HG03280 (cell line): ENCODE data around the gene CEP43.
A peak's percentile ranks its signal among the peaks of the same experiment; 100 is the strongest.

Experiments
- ATAC-seq: cut with Tn5 transposase; IDR thresholded peaks from one replicate; pipeline ENCODE4 v1.9.1; 2021; ENCODE audit warnings: mild to moderate bottlenecking, moderate library complexity; ENCODE audit not compliant: unreplicated experiment

CEP43 gene

DNA sequence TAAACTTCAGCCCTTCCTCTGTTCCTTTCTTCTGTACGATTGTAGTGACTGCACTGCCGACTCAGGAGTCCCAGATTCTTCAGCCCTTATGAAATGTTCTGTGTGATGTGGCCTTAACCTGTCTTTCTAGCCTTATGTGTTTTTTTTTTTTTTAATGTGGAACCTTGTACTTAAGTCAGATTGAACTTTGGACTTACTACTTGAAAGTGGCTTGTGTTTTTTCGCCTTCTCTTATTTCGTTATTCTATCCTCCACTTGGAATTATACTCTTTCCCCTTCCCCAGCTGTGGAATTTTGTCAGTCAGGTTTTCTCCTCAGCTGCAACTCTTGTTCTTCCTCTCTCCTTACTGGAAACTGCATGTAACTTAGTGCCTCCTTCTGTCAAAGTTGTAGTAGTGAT, 8.8 kb downstream of the CEP43 start:
- ATAC-seq, result no peak

DNA sequence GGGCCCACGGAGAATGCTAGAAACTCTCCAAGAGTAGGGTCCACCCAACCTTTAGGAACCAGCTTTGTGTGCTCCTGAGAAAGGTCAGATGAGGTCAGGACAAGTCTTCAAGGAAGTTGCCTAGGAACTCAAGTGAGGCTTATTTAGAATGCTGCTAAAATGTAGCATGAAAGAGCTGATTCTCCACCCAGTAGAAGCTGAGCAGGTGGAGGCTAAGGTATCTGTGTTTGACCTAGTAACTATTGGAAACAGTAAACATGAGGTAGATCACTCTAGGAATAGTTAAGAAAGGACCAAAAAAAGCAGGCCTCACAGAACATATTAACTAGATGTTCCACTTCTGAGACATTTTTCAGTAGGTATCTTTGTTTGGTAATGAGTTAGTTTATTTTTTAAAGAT, 13.9 kb downstream of the CEP43 start:
- ATAC-seq, result no peak

DNA sequence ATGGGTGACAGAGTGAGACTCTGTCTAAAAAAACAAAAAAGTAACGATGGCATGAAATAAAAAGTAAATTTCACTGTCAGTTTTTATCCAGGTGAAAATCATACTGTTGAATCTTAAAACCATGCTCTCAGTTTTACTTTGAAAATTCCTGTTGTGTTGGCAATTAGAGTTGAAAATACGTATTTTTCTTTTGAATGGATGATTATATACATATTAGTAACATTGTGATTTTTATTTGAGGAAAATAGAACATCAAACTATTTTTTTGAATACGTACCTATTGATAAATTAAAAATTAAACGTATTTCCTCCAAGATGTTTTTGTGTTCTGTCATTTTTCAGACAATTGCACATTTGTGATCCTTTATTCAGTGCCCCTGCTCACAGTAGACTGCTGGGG, 14.7 kb downstream of the CEP43 start:
- ATAC-seq, result no peak

DNA sequence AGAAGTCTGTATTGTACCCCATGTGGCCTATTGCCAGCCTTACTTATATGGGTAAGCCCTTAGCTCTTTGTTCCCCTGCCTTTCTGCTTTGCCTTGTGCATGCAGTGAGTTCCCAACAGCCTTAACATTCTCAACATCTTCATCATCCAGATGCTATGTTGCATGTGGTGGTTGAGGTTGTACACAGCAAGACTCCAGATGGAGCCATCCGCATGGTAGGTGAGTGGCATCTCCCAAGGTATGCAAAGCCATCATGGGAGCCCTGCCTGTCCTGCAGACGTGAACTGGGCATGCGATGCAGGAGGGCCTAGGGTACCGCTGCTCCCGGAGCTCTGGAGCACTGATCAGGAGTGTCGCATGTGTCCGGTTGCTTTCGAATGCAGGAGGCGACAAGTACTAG, 16.1 kb downstream of the CEP43 start:
- no peak for ATAC-seq

DNA sequence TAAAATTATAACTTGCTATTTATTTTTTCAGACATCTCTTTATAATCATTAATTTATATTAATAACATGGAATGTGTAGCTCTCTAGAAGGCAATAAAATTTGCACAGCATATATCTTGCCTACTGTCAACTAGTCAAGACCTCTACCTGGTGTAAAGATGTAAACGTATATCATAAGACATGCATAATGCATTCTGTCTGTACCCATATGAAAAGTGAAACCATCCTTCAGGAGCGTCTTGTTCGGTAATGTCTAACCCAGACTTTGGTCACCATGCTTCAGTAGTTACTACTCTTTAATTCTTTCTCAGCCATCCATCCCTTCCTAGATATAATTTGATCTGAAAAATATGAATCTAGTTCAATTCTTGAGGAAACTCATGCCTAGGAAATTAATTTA, 21.0 kb downstream of the CEP43 start:
- ATAC-seq, result peak; percentile 70

DNA sequence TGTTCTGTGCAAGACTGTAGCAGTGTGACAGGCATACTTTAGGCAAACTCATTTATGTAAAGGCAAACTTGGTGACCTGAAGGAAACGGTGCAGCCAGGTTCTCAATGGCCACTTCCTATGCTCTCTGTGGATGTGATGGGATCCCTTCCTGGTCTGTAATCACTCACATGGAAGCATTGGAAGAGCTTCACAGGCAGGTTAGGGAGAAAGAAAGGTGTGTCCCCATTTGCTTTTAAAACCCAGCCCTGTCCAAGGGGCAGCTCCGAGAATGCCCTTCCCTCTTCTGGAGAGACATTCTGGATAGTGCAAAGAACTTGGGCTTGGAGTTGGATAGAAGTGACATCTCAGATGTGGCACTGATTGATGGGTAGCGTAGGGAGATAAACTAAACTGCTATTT, 28.1 kb downstream of the CEP43 start:
- no peak for ATAC-seq

DNA sequence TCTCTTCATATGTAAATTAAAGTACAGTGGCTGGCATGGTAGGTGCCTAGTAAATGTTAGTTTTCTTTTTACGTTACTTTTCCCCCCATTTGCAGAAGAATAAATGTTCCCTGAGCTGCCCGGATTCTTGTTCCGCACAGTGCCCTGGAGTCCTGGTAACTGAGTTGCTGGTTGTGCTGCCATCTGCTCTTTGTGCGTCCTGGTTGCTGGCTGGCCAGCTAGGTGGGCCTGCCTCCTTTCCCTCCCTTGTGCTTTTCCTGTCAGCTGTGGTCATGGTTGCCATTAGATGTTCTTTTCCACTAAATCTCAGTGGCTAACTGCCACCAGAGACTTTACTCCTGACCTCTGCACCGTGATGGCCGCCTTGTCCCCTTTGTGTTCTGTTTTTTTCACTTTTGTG, 28.6 kb downstream of the CEP43 start:
- no peak for ATAC-seq

DNA sequence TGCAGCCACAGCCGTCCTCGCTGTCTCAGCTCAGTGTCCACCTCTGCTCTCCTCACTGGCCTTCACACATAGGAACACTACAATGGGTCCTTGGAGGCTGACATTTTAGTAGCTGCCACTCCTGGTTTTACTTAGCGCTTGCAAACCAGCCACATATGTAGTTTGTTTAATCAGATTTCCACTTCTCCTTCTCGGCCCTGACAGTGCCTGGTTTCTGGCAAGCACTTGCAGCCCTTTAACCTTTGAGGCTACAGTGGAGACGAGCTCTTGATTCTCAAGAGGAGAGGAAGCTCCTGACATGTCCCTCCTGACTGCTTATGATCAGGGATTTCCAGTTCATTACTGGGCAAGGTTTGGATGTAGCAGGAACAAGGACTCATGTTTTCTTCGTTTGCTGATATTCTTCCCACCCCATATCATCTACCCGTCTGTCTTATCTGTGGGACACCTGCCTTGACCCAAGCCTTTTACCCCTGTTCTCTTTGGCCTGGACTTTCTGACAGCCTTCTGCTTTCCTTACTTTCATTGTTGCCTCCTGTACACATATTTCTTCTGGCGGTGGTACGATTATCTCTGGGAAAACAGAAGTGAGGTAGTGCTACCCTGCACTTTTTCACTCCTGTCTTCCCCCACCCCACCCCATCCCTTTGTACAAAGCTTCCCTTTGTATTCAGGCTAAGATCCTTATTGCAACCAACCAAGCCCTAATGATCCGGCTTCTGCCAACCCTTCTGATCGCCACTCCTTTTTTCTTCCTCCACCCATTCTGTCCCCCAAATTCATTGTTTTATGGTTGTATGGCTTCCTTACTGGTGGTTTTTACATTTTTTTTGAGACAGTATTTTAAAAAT, 31.2 kb downstream of the CEP43 start:
- no peak for ATAC-seq

DNA sequence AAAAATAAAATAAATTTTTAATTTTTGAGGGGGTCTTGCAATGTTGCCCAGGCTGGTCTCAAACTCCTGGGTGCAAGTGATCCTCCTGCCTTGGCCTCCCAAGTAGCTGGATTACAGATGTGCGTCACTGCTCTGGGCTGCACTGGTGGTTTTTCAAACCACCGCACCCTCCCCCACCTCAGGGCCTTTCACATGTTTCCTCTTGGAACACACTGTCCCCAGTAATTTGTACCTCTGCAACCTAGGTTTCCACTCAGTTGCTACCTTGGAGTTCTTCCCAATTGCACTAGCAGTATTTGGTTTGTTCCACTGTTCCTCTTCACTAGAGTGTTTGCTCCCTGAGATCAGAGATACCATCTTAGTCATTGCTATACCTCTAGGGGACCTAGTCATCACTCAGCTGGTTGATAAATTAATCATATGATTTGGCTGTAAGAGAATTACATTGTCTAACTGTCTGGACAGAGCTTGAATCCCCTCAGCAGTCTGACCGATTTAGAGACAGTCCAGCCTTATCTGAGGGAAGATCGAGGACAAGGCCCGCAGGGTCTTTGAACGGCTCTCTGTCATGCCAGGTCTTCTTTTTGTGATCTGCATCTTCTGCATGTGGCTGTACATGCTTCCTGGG, 32.0 kb downstream of the CEP43 start:
- ATAC-seq, result no peak

DNA sequence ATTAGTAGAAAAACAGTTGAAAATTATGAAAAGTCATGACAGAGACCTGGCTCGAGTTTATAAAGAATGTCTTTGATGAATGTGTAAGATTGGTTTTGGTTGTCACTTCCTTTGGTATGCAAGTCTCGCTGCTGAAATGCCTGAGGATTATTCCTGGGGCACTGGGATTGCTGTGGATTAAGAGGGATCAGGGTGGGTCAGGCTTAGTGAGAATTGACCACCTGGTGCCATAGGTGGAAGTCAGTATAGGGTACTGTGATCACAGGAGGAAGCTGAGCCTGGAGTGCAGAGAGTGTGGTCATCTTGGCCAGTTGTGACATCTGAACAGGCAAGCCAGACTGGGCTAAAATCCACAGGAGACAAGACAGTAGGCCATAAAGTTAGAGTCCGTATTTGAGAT, 34.9 kb downstream of the CEP43 start:
- ATAC-seq, result no peak

DNA sequence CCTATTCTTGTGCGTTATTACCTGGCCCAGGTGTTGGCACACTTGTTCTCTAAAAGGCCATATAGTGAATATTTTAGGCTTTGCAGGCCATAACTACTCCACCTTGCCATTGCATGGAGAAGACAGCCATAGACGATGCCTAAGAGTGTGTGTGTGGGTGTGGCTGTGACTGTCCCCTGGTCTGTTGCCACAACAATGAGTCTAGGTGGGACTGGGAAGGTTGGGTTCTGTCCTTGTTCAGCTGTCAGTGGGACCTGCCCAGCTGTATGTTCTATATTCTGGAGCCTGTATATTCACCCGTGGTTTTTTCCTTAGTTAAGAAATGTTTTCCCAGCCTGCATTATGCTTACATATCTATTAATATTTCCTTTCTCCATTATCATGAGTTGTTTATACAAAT, 38.6 kb downstream of the CEP43 start:
- no peak for ATAC-seq

DNA sequence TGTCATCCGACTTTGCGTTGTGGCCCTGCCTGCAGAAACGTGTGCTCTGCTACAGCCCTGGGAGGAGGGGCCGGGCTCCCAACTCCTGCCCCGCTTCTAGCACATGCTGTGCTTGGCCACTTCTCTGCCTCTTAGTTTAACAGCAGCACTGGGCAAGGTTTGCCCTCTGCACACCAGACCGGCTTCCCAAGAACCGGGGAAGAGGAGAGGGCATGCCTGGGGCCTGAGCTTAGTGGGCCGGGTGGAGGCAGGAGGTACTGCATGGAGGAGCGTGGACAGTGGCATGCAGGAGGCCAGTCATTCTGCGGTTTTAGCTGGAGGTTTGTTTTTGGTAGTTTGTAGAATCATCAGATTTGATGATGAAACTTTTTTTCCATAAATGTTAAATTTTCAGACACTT, 45.5 kb downstream of the CEP43 start:
- ATAC-seq, result no peak

DNA sequence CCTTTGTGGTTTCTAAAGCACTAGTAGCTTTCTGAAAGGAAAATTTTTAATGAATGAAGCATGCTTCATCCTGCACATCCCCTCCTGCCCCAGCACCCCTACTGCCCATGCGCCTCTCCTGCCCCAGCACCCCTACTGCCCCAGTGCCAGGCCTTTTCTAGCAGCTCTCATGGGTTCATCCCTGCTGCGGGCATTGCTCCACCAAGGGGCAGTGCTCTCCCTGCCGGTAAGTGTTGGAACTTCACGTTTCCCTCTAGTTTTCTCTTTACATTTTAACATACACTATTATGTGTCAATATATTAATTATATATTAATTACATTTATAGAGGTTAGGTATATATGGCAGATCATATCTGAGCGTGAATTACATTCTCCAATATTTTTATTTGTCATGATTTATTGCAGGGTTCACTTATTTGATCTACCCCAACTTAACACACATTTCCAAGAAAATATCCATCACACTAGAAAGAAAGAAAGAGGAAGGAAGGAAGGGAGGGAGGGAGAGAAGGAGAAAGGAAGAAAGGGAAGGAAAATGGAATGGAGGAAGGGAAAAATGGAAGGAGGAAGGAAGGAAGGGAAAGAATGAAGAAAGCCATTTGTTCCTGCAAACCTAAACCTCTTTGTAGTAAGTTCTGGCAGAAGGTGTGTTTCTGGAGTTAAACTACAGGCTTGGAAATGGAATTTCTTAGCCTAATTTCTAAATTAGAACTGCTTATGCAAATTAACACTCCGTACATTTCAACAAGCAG, 46.8 kb downstream of the CEP43 start:
- no peak for ATAC-seq

DNA sequence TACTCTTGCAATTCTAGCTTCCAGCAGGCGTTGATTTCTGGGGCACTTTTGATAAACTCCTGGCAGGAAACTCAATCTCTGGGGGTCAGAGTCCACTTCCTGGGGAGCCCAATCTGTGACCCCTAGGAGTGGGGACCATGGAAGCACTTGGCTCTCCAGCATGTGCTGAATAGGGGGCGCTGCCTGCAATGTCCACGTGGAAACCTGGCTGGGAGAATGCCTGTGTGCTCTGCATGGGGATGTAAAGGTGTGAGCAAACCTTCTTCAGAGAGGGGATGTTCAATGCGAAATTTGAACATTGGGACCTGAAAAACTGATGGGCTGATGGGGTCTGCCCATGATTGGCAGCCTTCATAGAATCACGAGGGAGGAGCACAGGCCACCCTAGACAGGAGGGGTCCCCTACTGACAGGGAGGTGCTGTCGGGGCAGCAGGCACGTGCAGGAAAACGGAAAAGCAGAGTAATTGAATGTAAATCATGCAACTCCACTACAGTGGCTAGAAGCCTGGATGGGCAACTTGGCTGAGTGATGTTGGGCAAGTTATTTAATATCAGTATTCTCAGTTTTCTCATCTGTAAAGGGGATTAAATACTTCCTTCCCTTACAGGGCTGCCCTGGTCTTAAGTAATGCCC, 47.8 kb downstream of the CEP43 start:
- peak; percentile 22 for ATAC-seq

DNA sequence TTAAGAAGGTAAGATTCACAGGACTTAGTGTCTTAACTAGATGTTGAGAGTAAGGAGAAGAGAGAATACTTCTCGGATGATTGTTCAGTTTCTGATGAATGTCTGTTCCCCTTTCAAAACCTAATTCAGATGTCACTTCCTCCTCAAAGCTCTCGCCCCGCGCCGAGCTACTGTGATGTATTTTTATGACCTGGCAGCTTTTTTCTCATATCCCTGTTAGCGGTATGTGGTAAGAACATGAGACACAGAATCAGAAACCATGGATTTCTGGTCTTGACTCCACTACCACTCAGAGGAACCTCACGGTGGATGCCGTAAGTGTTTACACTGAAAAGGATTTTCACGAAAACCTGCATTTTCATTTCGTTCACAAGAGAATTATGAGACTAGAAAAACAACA, 48.4 kb downstream of the CEP43 start:
- peak; percentile 79 for ATAC-seq
